Astrocyte (in vitro differentiated cells and primary cell): ENCODE data around the gene MARCHF10. TPM values are rescaled to one million over a fixed set of nuclear protein-coding genes. Genes with fewer than 3 reads are reported as not detected.
"Not testable (repeated sequence)": the region's sequence is repeated elsewhere in the genome, so short reads cannot be mapped to it uniquely, and the experiment has no call there.

Source experiments
- DNase-seq: peaks from one replicate; pipeline ENCODE4 v3.0.0-alpha.2; 2010; ENCODE audit warnings: low read depth
- FAIRE-seq: peaks from 2 replicates; lab custom pipeline; 2011; peaks lifted over from hg19 to GRCh38; lab: Jason Lieb, UNC
- H2AFZ ChIP-seq: 2 replicates; pipeline ENCODE4 v1.6.0; 2012; ENCODE audit warnings: low read depth, low read length, inconsistent platforms
- H3K27ac ChIP-seq: 2 replicates; pipeline ENCODE4 v1.5.1; 2011; ENCODE audit warnings: low read depth, low read length, inconsistent platforms
- H3K27me3 ChIP-seq: 2 replicates; pipeline ENCODE4 v1.6.0; 2011; ENCODE audit warnings: low read length, inconsistent platforms; ENCODE audit not compliant: insufficient read depth
- H3K36me3 ChIP-seq: 2 replicates; pipeline ENCODE4 v1.5.1; 2011; ENCODE audit warnings: low read length, inconsistent platforms; ENCODE audit not compliant: insufficient read depth
- H3K4me1 ChIP-seq: 2 replicates; pipeline ENCODE4 v1.5.1; 2011; ENCODE audit warnings: low read length, inconsistent platforms; ENCODE audit not compliant: insufficient read depth
- H3K4me2 ChIP-seq: 2 replicates; pipeline ENCODE4 v1.6.0; 2012; ENCODE audit warnings: low read length, inconsistent platforms
- H3K4me3 ChIP-seq: 2 replicates; pipeline ENCODE4 v1.5.1; 2011; ENCODE audit warnings: low read depth, mild to moderate bottlenecking, low read length, inconsistent platforms; ENCODE audit not compliant: insufficient read depth
- H3K79me2 ChIP-seq: 2 replicates; pipeline ENCODE4 v1.6.0; 2012; ENCODE audit warnings: mild to moderate bottlenecking, low read length, inconsistent platforms; ENCODE audit not compliant: insufficient read depth
- H3K9ac ChIP-seq: 2 replicates; pipeline ENCODE4 v1.6.0; 2012; ENCODE audit warnings: mild to moderate bottlenecking, low read length, inconsistent platforms
- H3K9me3 ChIP-seq: 2 replicates; pipeline ENCODE4 v1.5.1; 2012; ENCODE audit warnings: low read depth, mild to moderate bottlenecking, low read length, inconsistent platforms; ENCODE audit not compliant: insufficient read depth
- H4K20me1 ChIP-seq: 2 replicates; pipeline ENCODE4 v1.6.0; 2012; ENCODE audit warnings: low read length, inconsistent platforms; ENCODE audit not compliant: insufficient read depth
- H3K27ac Mint-ChIP-seq: one replicate; pipeline ENCODE4 v1.8.0; 2021; ENCODE audit warnings: mild to moderate bottlenecking, mixed read lengths; ENCODE audit not compliant: unreplicated experiment
- H3K27me3 Mint-ChIP-seq: one replicate; pipeline ENCODE4 v1.8.0; 2021; ENCODE audit warnings: low read depth, mixed read lengths; ENCODE audit not compliant: unreplicated experiment
- H3K36me3 Mint-ChIP-seq: one replicate; pipeline ENCODE4 v1.8.0; 2021; ENCODE audit warnings: low read depth, mixed read lengths; ENCODE audit not compliant: unreplicated experiment
- H3K4me1 Mint-ChIP-seq: one replicate; pipeline ENCODE4 v1.8.0; 2021; ENCODE audit warnings: low read depth, mixed read lengths; ENCODE audit not compliant: unreplicated experiment
- H3K4me3 Mint-ChIP-seq: one replicate; pipeline ENCODE4 v1.8.0; 2021; ENCODE audit warnings: mild to moderate bottlenecking, moderate library complexity, mixed read lengths; ENCODE audit not compliant: unreplicated experiment
- H3K9me3 Mint-ChIP-seq: one replicate; pipeline ENCODE4 v1.8.0; 2021; ENCODE audit warnings: mild to moderate bottlenecking, mixed read lengths; ENCODE audit not compliant: unreplicated experiment
- EZH2 ChIP-seq: IDR thresholded peaks from 2 replicates; pipeline ENCODE4 v1.6.1; 2012; ENCODE audit warnings: mild to moderate bottlenecking, low read length, inconsistent platforms; ENCODE audit not compliant: insufficient read depth
- total RNA-seq: library from RNA; stranded (reverse); gene quantifications from 2 replicates; pipeline ENCODE4 v1.2.1, GENCODE V29; 2021
- TF ChIP-seq, protein P1 (sequence below): IDR thresholded peaks from 2 replicates; pipeline ENCODE4 v1.5.1; 2011; ENCODE audit warnings: low read depth, mild to moderate bottlenecking, inconsistent platforms, low read length, moderate library complexity; ENCODE audit not compliant: insufficient read depth

Gene MARCHF10
- total RNA-seq, 1 donor from 2014 or later: not detected

- no peak overlapping the region for H3K4me2 ChIP-seq
- Mint-ChIP-seq H3K27me3 (no peaks in the 10 kb centered on the region), H3K27ac (no peak overlapping the region), H3K4me3 (no peak overlapping the region), H3K36me3 (peaks cover 16% of the 10 kb centered on the region), H3K9me3 (no peaks in the 10 kb centered on the region), H3K4me1 (peaks cover 15% of the 10 kb centered on the region)
- peaks cover 45% of the 10 kb centered on the region for H4K20me1 ChIP-seq
- no peaks in the 10 kb centered on the region for H3K9me3 ChIP-seq
- peaks cover 14% of the 10 kb centered on the region for H3K4me1 ChIP-seq
- no peaks in the 10 kb centered on the region for H3K27me3 ChIP-seq
- H3K9ac ChIP-seq: no peak overlapping the region
- no peak overlapping the region for H3K27ac ChIP-seq
- no peak overlapping the region for H2AFZ ChIP-seq
- peaks cover 16% of the 10 kb centered on the region for H3K36me3 ChIP-seq
- DNase-seq (no peak), FAIRE-seq (no peak)
- no peak overlapping the region for H3K4me3 ChIP-seq
- no peaks in the 10 kb centered on the region for H3K79me2 ChIP-seq
- no peak for TF ChIP-seq EZH2
- TF ChIP-seq, protein P1, sequence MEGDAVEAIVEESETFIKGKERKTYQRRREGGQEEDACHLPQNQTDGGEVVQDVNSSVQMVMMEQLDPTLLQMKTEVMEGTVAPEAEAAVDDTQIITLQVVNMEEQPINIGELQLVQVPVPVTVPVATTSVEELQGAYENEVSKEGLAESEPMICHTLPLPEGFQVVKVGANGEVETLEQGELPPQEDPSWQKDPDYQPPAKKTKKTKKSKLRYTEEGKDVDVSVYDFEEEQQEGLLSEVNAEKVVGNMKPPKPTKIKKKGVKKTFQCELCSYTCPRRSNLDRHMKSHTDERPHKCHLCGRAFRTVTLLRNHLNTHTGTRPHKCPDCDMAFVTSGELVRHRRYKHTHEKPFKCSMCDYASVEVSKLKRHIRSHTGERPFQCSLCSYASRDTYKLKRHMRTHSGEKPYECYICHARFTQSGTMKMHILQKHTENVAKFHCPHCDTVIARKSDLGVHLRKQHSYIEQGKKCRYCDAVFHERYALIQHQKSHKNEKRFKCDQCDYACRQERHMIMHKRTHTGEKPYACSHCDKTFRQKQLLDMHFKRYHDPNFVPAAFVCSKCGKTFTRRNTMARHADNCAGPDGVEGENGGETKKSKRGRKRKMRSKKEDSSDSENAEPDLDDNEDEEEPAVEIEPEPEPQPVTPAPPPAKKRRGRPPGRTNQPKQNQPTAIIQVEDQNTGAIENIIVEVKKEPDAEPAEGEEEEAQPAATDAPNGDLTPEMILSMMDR: no peak
Measured at GRCh38 chr17:62692159-62692651, 115.9 kb downstream of the MARCHF10 start.

DNA sequence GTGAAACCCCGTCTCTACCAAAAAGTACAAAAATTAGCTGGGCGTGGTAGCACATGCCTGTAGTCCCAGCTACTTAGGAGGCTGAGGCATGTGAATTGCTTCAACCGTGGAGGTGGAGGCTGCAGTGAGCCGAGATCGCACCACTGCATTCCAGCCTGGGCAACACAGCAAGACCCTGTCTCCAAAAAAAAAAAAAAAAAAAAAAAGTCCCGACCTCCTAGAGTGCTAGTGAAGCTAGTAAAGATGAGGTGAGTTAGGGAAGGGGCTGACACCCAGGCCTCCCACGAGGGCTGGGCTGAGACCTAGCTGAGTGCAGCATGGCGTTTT lies 116.6 kb downstream of the MARCHF10 start:
- not testable (repeated sequence) for H3K79me2 ChIP-seq, H3K9ac ChIP-seq, H3K4me3 ChIP-seq, H3K9me3 ChIP-seq, H3K4me3 Mint-ChIP-seq, H3K27ac ChIP-seq, H3K27me3 Mint-ChIP-seq, H2AFZ ChIP-seq, DNase-seq, H3K4me2 ChIP-seq, FAIRE-seq, H3K9me3 Mint-ChIP-seq, H3K27ac Mint-ChIP-seq, H3K27me3 ChIP-seq
- Mint-ChIP-seq H3K36me3 (peaks cover 18% of the 10 kb centered on the region), H3K4me1 (peaks cover 15% of the 10 kb centered on the region)
- Histone ChIP-seq H3K4me1 (peaks cover 14% of the 10 kb centered on the region), H3K36me3 (peaks cover 20% of the 10 kb centered on the region), H4K20me1 (peaks cover 45% of the 10 kb centered on the region)

GRCh38 chr17:62690168-62690897 lies 117.8 kb downstream of the MARCHF10 start:
- Histone ChIP-seq H3K27me3 (no peaks in the 10 kb centered on the region), H3K4me2 (no peak overlapping the region), H4K20me1 (peaks cover 45% of the 10 kb centered on the region), H3K79me2 (no peaks in the 10 kb centered on the region), H3K9me3 (no peaks in the 10 kb centered on the region), H3K9ac (no peak overlapping the region), H3K4me3 (no peak overlapping the region), H2AFZ (no peak overlapping the region), H3K4me1 (peaks cover 14% of the 10 kb centered on the region), H3K27ac (no peak overlapping the region), H3K36me3 (peaks cover 20% of the 10 kb centered on the region)
- H3K27me3 Mint-ChIP-seq: no peaks in the 10 kb centered on the region
- peaks cover 10% of the 10 kb centered on the region for H3K4me1 Mint-ChIP-seq
- no peak overlapping the region for H3K4me3 Mint-ChIP-seq
- no peak for DNase-seq
- H3K27ac Mint-ChIP-seq: no peak overlapping the region
- TF ChIP-seq EZH2: no peak
- TF ChIP-seq, protein P1: no peak
- no peaks in the 10 kb centered on the region for H3K9me3 Mint-ChIP-seq
- no peak for FAIRE-seq
- peaks cover 17% of the 10 kb centered on the region for H3K36me3 Mint-ChIP-seq
